ENCODE data around the gene PAQR9.

PAQR9 gene

DNA sequence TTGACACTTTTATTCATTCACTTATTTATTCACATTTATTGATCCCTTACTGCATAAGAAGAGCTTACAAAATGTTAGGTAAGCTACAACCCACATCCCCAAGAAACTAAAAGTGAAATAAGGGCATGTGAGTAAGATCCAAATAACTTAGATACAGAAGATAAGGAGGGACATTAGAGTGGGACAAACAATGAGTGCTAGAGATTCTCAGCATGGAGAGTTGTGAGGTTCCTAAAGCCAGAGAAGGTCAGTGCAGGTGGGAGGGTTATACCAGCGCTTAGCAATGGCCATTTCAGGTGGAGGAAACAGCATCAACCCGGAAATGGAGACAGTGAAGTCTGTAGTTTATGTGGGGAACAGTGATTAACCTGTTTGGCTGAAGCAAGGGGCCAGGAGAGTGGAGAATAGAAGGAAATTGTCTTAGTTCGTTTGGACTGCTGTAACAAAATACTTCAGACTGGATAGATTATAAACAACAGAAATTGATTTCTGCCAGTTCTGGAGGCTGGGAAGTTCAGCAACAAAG is 49.1 kb downstream of the PAQR9 start:
- no peak for DNase-seq (ENCODE audit: low spot score)

GRCh38 chr3:142913432-142913831 is 50.0 kb downstream of the PAQR9 start:
- DNase-seq (ENCODE audit: low spot score), result no peak

DNA sequence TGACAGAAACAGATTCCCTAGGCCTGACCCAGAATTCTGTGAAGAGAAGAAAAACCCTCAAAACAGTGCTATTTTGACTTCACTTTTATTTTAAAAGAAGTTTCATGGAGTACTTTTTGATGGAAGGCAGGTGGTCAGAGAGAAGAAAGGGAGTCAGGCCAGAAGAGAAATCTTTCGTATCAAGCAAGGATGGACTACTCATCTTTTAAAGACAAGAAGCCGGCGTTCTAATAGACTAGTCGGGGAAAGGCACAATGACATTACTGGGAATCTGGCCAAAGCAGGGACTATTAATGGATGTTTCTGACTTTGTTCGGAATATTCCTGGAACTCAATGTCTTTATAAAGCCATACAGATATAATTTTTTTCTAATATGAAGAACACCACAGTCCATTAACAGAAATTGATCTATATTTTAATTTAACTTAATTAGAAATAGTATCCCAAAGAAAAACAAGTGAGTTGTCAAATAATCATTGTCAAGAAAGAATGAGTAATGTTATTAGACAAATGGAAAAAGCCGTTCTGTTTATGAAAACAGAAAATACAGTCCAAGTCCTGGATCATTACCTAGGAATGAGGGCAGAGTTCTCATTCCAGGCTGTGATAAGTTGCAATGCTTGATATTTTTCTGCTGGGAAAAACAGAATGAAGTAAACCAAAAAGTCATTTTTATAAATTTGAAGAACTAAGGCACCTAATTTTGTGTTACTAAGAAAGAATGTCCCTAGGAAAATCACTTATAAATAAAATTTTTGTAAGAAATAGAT is 50.9 kb downstream of the PAQR9 start:
- DNase-seq (ENCODE audit: low spot score), result no peak
